Stimulated activated CD8-positive, alpha-beta memory T cell treated with anti-CD3 and anti-CD28 coated beads, Interleukin-2, amount 100 ng/mL, for 1 hour (primary cell): ENCODE results near the gene XPC.

Experiments used
- DNase-seq, 2 donors: peaks; one replicate each; pipeline ENCODE4 v3.0.0-alpha.2; 2020; ENCODE audit warnings: low read depth in 2 of 2

Gene XPC

DNA sequence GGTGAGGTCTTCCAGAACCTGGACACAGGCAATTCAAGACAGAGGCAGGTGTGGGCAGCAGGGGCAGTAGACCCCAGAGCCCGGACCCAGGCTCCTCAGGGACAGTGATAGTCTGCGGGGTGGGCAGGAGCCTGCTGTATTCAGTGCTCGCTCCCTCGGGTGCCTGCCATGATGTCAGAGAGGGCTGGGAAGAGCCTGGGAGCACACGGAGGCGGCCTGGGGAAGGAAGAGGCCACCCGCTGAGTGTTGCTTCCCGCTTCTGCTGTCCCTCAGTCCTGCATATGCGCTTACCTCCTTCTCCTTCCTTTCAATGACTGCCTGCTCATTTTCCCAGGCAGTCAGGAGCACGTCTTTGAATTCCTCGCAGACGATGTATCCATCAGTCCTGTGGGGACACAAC is 30.8 kb downstream of the XPC start:
- no peak for DNase-seq

DNA sequence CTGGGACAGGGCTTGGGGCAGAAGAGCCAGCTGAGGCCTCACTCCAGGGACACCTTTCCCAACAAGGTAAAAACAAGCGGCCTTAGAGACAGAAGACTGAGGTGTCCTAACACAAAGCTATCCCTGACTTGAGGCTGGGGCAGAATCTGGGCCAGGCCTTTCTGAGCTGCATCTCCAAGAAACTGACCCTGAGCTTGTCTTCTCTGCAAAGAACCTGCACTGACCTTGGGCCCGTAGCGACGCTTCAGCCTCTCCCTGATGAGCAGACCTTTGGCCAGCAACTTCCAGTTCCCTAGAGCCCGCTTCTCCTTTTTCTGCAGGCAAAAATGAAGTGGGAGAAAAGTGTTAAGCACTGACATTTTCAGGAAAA is 31.4 kb downstream of the XPC start:
- no peak for DNase-seq

DNA sequence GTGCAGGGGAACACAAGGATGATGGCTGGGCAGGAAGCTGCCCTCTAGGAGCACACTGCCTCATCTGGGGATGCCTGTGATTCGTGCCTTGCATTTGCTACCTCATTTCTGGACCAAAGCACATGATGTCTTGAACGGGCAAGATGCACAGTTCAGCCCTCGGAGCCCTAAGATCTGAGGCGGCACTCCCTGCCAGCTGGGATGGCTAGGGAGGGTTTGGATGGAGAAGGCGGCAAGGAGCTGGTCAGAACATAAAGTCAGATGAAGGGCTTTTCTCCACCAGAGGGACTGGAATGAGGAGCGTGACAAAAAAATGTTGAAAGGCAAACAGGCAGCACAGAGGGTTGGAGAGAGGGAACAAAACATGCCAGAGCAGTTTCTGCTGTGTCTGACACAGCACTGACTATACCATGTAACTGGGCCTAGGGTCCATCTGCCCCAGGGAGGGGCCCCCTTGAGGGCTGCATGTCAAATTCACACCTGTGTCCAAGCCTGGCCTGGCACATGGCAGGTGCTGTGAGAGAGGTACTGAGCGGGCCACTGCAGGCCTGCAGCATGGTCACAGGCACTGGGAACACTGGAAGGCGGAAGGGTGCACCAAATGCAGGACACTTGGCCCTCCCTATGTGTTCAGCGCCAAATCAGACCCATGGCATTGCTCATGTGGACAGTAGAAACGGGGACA is 31.9 kb downstream of the XPC start:
- no peak for DNase-seq

DNA sequence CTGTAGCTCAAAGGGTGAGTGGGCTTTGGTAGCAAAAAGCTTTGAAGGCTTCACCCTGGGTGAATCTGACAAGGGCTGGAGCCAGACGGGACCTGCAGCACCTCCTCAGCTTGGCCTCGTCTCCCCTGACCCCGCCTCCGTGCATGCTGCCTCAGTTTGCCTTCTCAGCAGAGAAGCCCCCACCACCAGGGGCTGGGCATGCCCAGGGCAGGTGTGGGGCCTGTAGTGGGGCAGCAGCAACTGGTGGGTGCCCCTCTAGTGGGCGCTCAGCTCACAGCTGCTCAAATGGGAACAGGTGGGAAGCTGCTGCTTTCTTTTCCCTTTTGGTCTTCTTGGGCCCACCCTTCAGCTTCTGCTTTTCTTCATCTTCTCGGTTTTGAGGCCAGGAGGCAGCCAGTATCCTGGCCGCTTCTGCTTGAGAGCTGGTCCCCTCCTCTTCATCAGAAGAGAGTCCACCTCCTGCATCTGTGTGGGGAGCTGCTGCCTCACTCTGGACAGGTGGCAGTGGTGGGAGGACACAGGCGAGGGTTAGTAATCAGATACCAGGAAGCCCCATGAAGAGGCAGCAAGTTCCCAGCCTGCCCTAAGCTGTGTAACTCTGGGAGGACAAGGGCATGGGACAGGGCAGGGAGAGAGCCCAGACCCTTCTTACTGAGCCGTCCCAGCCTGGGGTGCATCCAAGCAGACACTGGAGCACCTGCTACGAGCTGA is 32.6 kb downstream of the XPC start:
- DNase-seq, result no peak

DNA sequence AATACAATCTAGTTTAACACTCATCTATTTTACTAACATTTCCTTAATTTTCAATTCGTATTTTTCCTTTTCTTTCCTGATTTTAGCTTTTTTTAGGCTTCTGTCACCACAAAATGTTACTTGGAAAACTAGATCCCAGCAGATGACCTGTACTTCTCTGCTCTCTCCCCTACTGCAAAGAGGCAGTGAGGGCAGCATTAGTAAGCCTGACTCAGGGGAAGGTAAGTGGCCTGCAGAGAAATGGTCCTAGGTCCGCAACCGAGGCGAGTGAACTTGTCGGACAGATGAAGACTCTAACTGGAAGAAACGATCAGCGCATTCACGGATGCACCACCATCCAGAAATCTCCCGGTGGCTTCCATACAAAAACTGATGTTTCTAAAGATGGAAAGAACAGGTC is 33.2 kb downstream of the XPC start:
- no peak for DNase-seq

DNA sequence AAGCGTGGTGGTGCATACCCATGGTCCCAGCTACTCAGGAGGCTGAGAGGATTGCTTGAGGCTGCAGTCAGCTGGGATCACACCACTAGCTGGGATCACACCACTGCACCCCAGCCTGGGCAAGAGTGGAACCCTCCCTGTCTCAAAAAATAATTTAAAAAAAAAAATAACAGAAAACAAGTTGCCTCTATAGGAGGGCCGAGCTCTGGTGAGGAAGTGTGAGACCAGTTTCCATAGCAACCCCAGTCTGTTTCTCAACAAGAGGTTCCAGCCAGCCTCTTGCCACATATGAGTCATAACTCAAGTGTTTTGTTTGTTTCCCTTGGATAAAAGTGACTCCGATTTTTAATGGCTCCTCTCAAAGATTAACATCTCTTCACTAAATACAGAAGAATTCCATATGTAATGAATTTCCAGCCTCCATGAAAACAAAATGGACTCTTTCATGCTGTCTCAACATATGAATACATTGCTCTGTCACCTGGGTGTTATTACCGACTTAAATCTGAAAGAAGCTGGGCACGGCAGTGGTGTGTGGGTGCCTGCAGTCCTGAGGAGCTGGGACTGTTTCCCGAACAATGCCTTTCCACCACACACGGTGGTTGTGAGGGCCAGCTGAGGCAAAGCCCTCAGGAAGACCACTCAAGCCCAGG is 33.9 kb downstream of the XPC start:
- peak; percentile 42 to 55 for DNase-seq

DNA sequence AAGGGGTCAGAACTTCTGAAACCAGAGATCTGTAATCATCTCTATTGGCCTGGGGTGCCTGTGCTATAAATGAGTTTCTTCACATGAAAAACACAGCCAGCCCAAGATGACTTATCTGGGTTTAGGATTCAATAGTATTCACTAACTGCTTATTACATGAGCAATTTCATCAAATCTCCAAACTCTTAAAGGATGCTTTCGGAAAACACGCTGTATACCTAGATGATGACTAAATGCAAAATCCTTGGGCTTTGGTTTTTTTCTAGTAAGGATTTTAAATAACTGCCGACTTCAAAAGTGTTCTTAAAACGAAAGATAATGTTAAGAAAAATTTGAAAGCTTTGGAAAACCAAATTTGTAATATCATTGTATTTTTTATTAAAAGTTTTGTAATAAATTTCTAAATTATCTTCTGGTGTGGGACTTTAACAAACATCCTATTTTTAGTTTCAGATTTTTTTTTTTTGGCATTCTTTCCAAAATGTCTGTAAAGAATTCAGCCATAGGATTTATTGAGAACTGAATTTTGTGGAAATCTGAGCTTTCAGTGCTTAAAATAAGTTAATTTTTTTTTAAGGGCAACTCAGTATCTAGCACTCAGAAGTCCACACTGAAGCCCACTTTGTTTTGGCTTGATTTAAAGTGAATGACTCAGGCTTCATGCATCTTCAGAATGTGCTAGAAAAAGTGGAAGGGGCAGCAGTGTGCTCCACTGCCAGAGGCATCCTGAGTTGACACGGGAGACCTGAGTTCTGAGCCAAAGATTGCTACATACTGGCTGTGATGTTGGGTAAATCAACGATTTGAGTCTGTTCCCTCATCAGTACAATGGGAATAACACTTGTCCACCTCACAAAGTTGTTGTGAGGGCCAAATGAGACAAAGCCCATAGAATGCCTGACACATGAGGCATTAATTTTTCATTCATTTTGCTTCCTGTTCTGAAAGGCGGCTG is 34.9 kb downstream of the XPC start:
- DNase-seq, result no peak

DNA sequence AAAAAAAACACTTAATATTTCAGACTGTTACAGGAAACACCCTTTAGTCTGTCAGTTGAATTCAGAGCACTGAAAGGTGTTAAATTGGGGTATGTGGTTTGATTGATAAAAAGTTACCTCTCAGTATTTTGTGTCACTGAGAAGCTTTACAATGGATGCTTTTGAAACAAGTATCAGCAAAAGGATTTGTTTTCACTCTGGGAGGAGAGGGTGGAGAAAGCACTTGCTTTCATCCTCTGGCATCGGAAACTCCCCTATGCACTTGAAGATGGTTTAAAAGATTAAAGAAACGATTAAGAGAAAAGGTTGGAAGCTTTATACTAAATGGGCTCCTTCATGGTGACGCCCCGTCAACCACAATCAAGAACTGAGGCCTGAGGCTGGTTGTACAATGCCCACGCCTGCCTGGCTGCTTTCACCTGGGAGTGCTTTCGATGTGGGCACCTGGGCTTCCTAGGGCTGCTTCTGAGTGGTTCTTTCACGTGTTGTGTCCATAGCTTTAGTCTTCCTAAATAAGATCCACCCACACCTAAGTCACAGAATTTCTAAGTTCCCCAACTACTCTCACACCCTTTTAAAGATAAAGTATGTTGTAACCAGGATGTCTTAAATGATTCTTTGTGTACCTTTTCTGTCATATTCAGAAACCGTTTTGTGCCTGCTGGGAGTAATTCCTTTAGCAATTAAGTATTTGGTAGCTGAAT is 35.7 kb downstream of the XPC start:
- peak in 1 of 2 donors; percentile 34 for DNase-seq

DNA sequence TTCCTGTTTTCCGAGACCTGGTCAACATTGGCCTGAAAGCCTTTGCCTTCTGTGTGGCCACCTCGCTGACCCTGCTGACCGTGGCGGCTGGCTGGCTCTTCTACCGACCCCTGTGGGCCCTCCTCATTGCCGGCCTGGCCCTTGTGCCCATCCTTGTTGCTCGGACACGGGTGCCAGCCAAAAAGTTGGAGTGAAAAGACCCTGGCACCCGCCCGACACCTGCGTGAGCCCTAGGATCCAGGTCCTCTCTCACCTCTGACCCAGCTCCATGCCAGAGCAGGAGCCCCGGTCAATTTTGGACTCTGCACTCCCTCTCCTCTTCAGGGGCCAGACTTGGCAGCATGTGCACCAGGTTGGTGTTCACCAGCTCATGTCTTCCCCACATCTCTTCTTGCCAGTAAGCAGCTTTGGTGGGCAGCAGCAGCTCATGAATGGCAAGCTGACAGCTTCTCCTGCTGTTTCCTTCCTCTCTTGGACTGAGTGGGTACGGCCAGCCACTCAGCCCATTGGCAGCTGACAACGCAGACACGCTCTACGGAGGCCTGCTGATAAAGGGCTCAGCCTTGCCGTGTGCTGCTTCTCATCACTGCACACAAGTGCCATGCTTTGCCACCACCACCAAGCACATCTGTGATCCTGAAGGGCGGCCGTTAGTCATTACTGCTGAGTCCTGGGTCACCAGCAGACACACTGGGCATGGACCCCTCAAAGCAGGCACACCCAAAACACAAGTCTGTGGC is 36.6 kb downstream of the XPC start:
- DNase-seq, result no peak

DNA sequence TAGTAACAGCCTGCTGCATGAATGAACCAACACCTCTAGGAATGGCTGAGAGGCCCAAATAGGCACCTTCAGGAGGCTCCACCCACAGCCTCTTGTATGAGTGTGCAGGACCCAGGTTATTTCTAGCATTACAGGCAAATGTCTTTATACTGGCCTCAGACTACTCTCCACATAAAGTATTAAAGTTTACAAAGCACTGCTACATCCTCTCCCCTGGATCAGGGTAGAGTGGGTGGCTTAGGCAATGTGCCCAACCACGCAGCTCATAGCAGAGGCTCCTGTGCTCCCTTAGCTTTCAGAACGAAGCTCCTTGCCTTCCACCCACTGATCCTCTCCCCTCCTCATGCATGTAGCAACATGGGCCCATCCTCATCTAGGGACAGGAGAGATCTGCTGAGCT is 37.3 kb downstream of the XPC start:
- DNase-seq, result no peak

DNA sequence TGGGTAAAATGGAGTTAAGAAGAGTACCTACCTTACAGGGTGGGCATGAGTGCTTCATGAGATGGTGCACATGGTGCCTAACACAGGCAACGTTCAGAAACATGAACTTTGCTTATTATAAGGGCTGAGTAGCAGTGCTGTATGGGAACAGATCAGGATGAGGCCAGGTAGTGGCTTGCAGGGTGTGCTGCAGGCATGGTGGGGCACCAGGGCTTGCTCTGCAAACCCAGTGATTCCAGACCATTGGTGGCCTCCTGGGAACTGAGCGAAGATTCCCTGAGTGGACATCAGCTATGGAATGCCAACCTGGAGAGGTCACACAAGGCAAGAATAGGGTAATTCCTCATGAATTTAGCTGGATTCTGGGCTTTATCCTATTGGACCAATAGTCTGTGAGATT is 37.7 kb downstream of the XPC start:
- DNase-seq, result no peak

DNA sequence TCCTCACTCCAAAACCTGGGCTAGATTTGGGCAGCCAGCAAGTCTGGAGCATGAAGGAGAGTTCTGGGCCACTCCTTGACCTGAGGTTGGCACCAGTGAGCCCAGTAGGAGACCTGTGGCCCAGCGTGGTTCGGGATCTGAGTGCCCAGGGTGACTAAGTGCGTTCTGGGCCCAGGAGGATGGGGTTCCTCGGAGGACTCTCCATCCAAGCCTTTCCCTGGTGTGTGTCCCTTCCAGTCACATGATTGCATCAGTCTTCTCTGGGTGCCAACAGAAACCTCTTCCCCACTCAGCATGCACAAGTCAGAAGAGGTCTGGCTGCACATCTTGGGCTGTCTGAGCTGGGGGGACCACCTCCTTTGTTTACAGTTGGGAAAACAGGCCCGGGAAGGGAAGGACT is 38.6 kb downstream of the XPC start:
- no peak for DNase-seq

DNA sequence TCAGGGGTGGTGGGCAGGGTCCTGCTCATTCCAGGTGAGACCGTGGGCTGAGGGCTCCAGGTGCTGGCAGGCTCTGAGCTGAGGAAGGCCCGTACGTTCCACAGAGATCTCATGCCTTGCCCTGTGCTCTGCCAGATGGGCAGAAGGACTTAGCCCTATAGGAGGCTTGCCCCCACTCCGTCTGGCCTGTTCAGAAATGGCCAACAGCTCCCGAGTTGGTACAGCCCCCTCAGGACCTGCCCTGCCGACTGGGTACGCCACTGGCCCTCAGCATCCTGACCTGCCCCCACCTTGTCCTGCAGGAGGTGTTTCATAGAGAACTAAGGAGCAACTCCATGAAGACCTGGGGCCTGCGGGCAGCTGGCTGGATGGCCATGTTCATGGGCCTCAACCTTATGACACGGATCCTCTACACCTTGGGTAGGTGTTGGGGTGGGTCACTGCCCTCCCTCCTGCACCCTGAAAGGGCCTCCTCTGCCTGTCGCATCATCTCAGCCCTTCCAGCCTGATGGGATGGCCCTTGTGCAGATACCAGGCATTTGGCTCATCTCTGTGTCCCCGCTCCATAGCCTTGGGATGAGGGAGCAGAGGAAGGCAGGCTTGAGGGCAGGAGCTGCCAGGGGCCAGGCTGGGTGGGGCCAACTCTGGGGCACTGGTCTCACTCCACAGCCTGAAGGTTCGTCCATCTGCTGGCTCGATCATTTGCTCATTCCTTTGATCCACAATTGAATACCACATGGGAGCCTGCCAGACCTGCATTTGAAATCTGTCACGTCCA is 39.3 kb downstream of the XPC start:
- no peak for DNase-seq

DNA sequence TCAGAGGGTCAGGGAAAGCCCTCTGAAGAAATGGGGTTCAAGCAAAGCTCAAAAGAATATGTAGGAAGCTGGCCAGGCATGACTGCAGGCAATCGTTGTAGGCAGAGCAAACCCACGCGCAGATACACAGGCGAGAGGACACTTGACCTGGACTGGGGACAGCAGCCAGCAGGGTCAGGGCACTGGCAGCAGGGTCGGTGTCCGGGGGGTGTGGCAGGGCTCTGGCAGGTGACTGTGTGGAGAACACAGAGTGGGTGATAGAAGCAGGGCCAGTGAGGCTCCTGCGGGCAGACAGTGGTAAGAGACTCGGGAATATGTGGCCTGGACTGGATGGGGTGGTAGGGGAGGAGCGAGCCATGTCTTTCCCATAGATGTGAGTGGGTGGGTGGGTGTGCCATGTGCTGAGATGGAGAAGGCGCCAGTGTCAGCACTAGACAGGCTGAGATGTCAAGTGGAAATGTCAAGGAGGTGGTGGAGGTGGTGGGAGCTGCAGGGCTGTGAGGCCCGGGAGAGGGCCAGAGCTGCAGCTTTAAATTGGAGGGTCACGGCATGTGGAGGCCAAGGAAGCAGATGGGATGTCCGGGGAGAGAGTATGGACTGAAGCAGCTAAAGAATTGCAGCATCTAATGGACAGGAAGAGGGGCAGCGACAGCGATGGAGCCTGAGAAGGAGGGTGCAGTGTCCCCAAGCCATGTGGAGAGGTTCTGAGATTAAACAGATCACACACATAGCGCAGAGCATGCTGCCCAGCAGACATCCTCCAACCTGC is 40.1 kb downstream of the XPC start:
- no peak for DNase-seq

DNA sequence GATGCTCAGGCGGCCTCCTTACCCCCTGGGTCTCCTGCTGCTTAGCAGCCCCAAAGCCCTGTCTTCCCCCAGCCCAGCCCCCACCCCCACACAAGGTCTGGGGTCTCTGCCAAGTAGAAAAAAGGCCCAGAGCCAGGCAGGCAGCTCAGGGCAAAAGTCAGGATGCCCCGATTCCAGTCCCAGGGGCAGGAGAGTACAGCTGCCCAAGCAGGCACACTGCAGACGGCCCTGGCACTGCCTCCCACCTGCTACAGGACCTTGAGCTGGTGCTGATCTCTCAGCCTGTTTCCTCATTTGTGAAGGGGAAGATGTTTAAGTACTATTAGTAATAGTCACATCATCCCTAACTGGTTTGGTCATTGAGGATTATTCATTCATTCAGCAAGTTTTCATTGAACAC is 41.0 kb downstream of the XPC start:
- no peak for DNase-seq

DNA sequence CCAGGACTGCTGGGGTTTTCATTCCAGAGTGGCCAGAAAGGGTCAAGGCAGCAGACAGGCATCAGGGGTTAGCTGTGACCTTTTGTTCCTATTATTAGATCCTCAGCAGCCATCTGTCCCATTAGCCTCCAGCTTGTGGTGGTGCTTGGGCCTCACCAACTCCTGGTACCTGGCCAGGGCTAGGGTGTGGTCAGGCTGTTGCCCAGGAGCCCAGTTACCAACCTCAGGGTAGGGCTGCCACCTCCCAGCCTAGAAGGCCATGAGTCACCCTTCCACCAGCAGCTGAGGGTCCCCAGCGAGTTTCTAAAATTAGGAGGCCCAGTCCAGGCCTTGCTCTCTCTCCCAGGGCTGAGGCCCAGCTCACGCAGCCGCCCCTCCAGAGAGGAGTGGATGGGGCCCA is 41.4 kb downstream of the XPC start:
- DNase-seq, result no peak

DNA sequence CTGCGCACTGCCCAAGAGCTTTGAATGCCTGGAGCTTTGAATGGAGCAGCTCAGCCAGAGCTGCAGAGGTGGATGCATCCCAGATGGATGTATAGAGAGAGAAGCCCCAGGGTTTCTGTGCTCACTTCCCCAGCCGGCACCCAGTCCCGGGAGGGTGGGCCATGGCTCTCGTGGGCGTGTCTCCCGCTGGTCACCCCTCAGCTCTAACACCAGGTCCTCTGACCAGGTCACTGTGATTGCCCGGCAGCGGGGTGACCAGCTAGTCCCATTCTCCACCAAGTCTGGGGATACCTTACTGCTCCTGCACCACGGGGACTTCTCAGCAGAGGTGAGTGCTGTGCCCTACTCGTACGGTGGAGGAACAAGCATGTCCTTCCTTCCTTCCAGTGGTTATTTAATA is 42.8 kb downstream of the XPC start:
- DNase-seq, result no peak

DNA sequence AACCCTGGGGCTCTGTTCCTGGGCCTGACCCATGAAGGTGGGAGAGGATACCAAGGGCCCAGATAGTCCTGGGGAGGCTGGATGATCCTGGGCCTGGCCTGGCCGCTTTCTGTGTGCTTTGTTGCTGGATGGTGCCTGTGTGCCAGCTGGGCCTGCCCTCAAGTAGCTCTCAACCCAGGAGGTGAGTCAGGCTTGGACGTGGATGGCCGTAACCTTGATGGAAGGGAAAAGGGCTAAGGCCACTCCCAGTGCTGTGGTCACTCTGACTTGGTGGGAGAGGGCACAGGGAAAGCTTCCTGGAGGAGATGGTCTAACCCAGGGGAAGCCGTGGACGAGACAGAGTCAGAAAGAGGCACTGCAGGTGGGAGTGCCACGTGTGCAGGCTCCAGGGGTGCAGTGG is 44.1 kb downstream of the XPC start:
- no peak for DNase-seq

DNA sequence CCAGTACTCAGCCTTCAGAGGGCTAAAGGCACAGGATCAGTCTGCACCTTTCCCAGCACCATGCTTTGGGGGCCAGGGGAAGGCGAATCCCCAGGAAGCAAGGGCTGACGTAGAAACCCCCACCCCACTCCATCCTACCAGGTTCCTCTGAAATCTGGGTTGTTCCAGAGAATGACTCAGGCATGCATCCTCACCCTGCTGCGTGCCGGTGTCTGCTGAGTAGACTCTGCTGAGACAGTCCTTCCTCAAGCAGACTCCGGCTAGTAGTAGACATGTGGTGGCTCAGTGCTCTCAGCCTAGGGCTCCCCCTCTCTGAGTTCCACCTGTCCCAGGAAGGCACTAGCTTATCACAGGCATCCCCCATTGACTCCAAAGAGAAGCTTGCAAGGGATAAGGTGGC is 44.5 kb downstream of the XPC start:
- DNase-seq, result no peak
